ENCODE data around the gene HOXB5. TPM values are rescaled to one million over a fixed set of nuclear protein-coding genes. Genes with fewer than 3 reads are reported as not detected.

Gene HOXB5
- total RNA-seq, 1 donor from 2014 or later: not detected

GRCh38 chr17:48549281-48549630 is 44.3 kb downstream of the HOXB5 start:
- no peak overlapping the region for H3K4me3 ChIP-seq (ENCODE audit: insufficient read depth, low read depth, low read length)
- FAIRE-seq: no peak
- H3K4me2 ChIP-seq (ENCODE audit: low read length): no peak overlapping the region
- Mint-ChIP-seq H3K4me1 (ENCODE audit: low read depth, unreplicated experiment) (no peaks in the 10 kb centered on the region), H3K27me3 (ENCODE audit: low read depth, unreplicated experiment) (peaks cover 82% of the 10 kb centered on the region), H3K9me3 (ENCODE audit: unreplicated experiment) (peaks cover 10% of the 10 kb centered on the region), H3K4me3 (ENCODE audit: unreplicated experiment) (no peak overlapping the region), H3K36me3 (ENCODE audit: low read depth, unreplicated experiment) (peaks cover 3% of the 10 kb centered on the region), H3K27ac (ENCODE audit: unreplicated experiment) (no peak overlapping the region)
- no peaks in the 10 kb centered on the region for H3K9me3 ChIP-seq (ENCODE audit: insufficient read depth, low read depth, low read length)
- H3K79me2 ChIP-seq (ENCODE audit: insufficient read depth, low read length): peaks cover 69% of the 10 kb centered on the region
- H3K9ac ChIP-seq (ENCODE audit: low read length): no peak overlapping the region
- H3K36me3 ChIP-seq (ENCODE audit: insufficient read depth, low read length): no peaks in the 10 kb centered on the region
- H2AFZ ChIP-seq (ENCODE audit: low read depth, low read length): no peak overlapping the region
- peaks cover 41% of the 10 kb centered on the region for H3K4me1 ChIP-seq (ENCODE audit: insufficient read depth, low read length)
- TF ChIP-seq CTCF (IDR thresholded peaks at IDR 0.05; ENCODE audit: insufficient read depth, low read depth, low read length) (no peak), EZH2 (IDR thresholded peaks at IDR 0.05; ENCODE audit: insufficient read depth, low read length) (no peak)
- peaks cover 60% of the 10 kb centered on the region for H3K27me3 ChIP-seq (ENCODE audit: insufficient read depth, low read length)
- H4K20me1 ChIP-seq (ENCODE audit: insufficient read depth, low read length): no peaks in the 10 kb centered on the region
- no peak for DNase-seq (ENCODE audit: low read depth)
- peak overlapping the region; percentile 74 for H3K27ac ChIP-seq (ENCODE audit: low read depth, low read length)

GRCh38 chr17:48548523-48549280 is 44.9 kb downstream of the HOXB5 start:
- no peaks in the 10 kb centered on the region for H4K20me1 ChIP-seq (ENCODE audit: insufficient read depth, low read length)
- Mint-ChIP-seq H3K36me3 (ENCODE audit: low read depth, unreplicated experiment) (peaks cover 3% of the 10 kb centered on the region), H3K4me1 (ENCODE audit: low read depth, unreplicated experiment) (peaks cover 2% of the 10 kb centered on the region), H3K27me3 (ENCODE audit: low read depth, unreplicated experiment) (peaks cover 80% of the 10 kb centered on the region), H3K9me3 (ENCODE audit: unreplicated experiment) (peaks cover 12% of the 10 kb centered on the region), H3K4me3 (ENCODE audit: unreplicated experiment) (no peak overlapping the region), H3K27ac (ENCODE audit: unreplicated experiment) (no peak overlapping the region)
- peak overlapping the region; percentile 95 for H3K27ac ChIP-seq (ENCODE audit: low read depth, low read length)
- H3K9me3 ChIP-seq (ENCODE audit: insufficient read depth, low read depth, low read length): no peaks in the 10 kb centered on the region
- no peak for TF ChIP-seq CTCF (IDR thresholded peaks at IDR 0.05; ENCODE audit: insufficient read depth, low read depth, low read length)
- TF ChIP-seq EZH2 (IDR thresholded peaks at IDR 0.05; ENCODE audit: insufficient read depth, low read length): no peak
- no peak for FAIRE-seq
- H2AFZ ChIP-seq (ENCODE audit: low read depth, low read length): no peak overlapping the region
- H3K4me1 ChIP-seq (ENCODE audit: insufficient read depth, low read length): peaks cover 41% of the 10 kb centered on the region
- H3K27me3 ChIP-seq (ENCODE audit: insufficient read depth, low read length): peaks cover 55% of the 10 kb centered on the region
- H3K79me2 ChIP-seq (ENCODE audit: insufficient read depth, low read length): peaks cover 69% of the 10 kb centered on the region
- no peak overlapping the region for H3K4me3 ChIP-seq (ENCODE audit: insufficient read depth, low read depth, low read length)
- H3K9ac ChIP-seq (ENCODE audit: low read length): peak overlapping the region; percentile 96
- H3K36me3 ChIP-seq (ENCODE audit: insufficient read depth, low read length): no peaks in the 10 kb centered on the region
- peak; percentile 66 for DNase-seq (ENCODE audit: low read depth)
- peak overlapping the region; percentile 83 for H3K4me2 ChIP-seq (ENCODE audit: low read length)
